HFF-Myc (cell line): ENCODE measurements around the gene SLAMF9.

Source experiments
- DNase-seq: peaks from one replicate; pipeline ENCODE4 v3.0.0-alpha.2; 2011; ENCODE audit warnings: low read depth; ENCODE audit errors: extremely low read depth
- H3K4me3 ChIP-seq: replicated peaks from 2 replicates; pipeline ENCODE4 v1.5.1; 2011; ENCODE audit warnings: low read depth, mild to moderate bottlenecking, control low read depth, low read length
- CTCF ChIP-seq: IDR thresholded peaks from 2 replicates; pipeline ENCODE4 v1.5.1; 2012; ENCODE audit warnings: mild to moderate bottlenecking, low read depth, low read length, control low read depth; ENCODE audit errors: missing control alignments

SLAMF9 gene

GRCh38 chr1:159925719-159926078 lies 28.3 kb downstream of the SLAMF9 start:
- peak overlapping the region; percentile 81 for H3K4me3 ChIP-seq
- no peak for TF ChIP-seq CTCF
- no peak for DNase-seq

- TF ChIP-seq CTCF, result no peak
- peak; percentile 53 for DNase-seq
- H3K4me3 ChIP-seq, result peak within 1 kb of the TSS; percentile 81
These were observed 29.0 kb downstream of the SLAMF9 start, which contains the start of gene TAGLN2 for GRCh38 chr1:159924791-159925718. Gene TAGLN2 (minus strand): TSS chr1:159925507. CDS start chr1:159920509, 4,998 bp downstream.

GRCh38 chr1:159924025-159924790 lies 29.8 kb downstream of the SLAMF9 start:
- H3K4me3 ChIP-seq, result peak overlapping the region; percentile 81
- no peak for DNase-seq
- TF ChIP-seq CTCF, result peak; percentile 3

- peak; percentile 55 for DNase-seq
- peak overlapping the region; percentile 81 for H3K4me3 ChIP-seq
- no peak for TF ChIP-seq CTCF
These were observed 30.6 kb downstream of the SLAMF9 start for GRCh38 chr1:159923203-159924024.

- H3K4me3 ChIP-seq, result peak overlapping the region; percentile 81
- TF ChIP-seq CTCF, result no peak
- DNase-seq, result no peak
These were observed 31.4 kb downstream of the SLAMF9 start for GRCh38 chr1:159922511-159923202.
